ENCODE data around the gene CHMP1A. TPM values are rescaled to one million over a fixed set of nuclear protein-coding genes. Genes with fewer than 3 reads are reported as not detected.
"Not testable (repeated sequence)": the region's sequence is repeated elsewhere in the genome, so short reads cannot be mapped to it uniquely, and the experiment has no call there.

The CHMP1A gene
- polyA plus RNA-seq, 1 donor (not counting 4 experiments of a cell fraction or from before 2014, with no cell fraction given) = 64.1 TPM

GRCh38 chr16:89690392-89690901, 32.9 kb upstream of the CHMP1A start:
- dilution Hi-C loops (cut with MboI; ENCODE audit: extremely low pct_ligation_motif_present, low sequenced_read_pairs) = no loop called here
- no peaks in the 10 kb centered on the region for H3K9me1 ChIP-seq (ENCODE audit: control insufficient read depth, extremely low read depth, insufficient read depth, low read length)
- H3K9me3 ChIP-seq (ENCODE audit: control insufficient read depth, low read depth, low read length) = no peaks in the 10 kb centered on the region
- no peaks in the 10 kb centered on the region for H3K27me3 ChIP-seq (ENCODE audit: control insufficient read depth, extremely low read depth, insufficient read depth, low read length)
- FAIRE-seq (no peak), DNase-seq (ENCODE audit: low read depth, low spot score) (no peak)
- peaks cover 8% of the 10 kb centered on the region for H3K4me1 ChIP-seq (ENCODE audit: control insufficient read depth, extremely low read depth, insufficient read depth, low read length)
- H3K36me3 ChIP-seq (ENCODE audit: control insufficient read depth in 2 of 2, extremely low read depth in 1 of 2, insufficient read depth in 2 of 2, low read length in 2 of 2) = peaks cover 36 to 42% of the 10 kb centered on the region in 2 experiments
- H4K20me1 ChIP-seq (ENCODE audit: control insufficient read depth, extremely low read depth, insufficient read depth, low read length) = no peaks in the 10 kb centered on the region
- TF ChIP-seq EZH2 (IDR thresholded peaks at IDR 0.05; ENCODE audit: low read length) = no peak
- TF ChIP-seq, protein P1, sequence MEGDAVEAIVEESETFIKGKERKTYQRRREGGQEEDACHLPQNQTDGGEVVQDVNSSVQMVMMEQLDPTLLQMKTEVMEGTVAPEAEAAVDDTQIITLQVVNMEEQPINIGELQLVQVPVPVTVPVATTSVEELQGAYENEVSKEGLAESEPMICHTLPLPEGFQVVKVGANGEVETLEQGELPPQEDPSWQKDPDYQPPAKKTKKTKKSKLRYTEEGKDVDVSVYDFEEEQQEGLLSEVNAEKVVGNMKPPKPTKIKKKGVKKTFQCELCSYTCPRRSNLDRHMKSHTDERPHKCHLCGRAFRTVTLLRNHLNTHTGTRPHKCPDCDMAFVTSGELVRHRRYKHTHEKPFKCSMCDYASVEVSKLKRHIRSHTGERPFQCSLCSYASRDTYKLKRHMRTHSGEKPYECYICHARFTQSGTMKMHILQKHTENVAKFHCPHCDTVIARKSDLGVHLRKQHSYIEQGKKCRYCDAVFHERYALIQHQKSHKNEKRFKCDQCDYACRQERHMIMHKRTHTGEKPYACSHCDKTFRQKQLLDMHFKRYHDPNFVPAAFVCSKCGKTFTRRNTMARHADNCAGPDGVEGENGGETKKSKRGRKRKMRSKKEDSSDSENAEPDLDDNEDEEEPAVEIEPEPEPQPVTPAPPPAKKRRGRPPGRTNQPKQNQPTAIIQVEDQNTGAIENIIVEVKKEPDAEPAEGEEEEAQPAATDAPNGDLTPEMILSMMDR (optimal IDR thresholded peaks at IDR 0.05 in 1 of 3, IDR thresholded peaks at IDR 0.05 in 1 of 3, conservative IDR thresholded peaks at IDR 0.05 in 1 of 3; ENCODE audit: extremely low read depth in 1 of 3, insufficient read depth in 2 of 3, low read length in 3 of 3) = no peak
- peaks cover 24% of the 10 kb centered on the region for H3K79me2 ChIP-seq (ENCODE audit: control insufficient read depth, insufficient read depth, low read length)
- H3K9ac ChIP-seq (ENCODE audit: control insufficient read depth, extremely low read depth, insufficient read depth, low read length) = no peak overlapping the region
- no peak overlapping the region for H3K4me2 ChIP-seq (ENCODE audit: control insufficient read depth, extremely low read depth, insufficient read depth, low read depth, low read length)
- no peak overlapping the region for H3K4me3 ChIP-seq (ENCODE audit: control insufficient read depth in 2 of 3, extremely low read depth in 1 of 3, insufficient read depth in 2 of 3, low read depth in 1 of 3, low read length in 3 of 3)
- no peak overlapping the region for H2AFZ ChIP-seq (ENCODE audit: control insufficient read depth, low read length)
- no peak overlapping the region for H3K27ac ChIP-seq (ENCODE audit: control insufficient read depth, insufficient read depth, low read length)

DNA sequence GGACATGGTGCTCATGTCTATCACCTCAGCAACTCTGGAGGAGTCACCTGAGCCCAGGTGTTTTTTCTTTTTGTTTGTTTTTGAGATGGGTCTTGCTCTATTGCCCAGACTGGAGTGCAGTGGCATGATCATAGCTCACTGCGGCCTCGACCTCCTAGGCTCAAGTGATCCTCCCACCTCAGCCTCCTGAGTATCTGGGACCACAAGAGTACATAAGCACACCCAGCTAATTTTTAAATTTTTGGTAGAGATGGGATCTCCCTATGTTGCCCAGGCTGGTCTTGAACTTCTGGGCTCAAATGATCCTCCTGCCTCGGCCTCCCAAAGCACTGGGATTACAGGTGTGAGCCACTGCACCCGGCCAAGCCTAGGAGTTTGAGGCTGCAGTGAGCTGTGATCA, 32.1 kb upstream of the CHMP1A start:
- not testable (repeated sequence) for FAIRE-seq; H3K9ac ChIP-seq (ENCODE audit: control insufficient read depth, extremely low read depth, insufficient read depth, low read length)

GRCh38 chr16:89689142-89689541, 31.6 kb upstream of the CHMP1A start:
- H3K4me3 ChIP-seq (ENCODE audit: control insufficient read depth in 2 of 3, extremely low read depth in 1 of 3, insufficient read depth in 2 of 3, low read depth in 1 of 3, low read length in 3 of 3) = no peak overlapping the region
- FAIRE-seq (no peak), DNase-seq (ENCODE audit: low read depth, low spot score) (no peak)
- peaks cover 24% of the 10 kb centered on the region for H3K79me2 ChIP-seq (ENCODE audit: control insufficient read depth, insufficient read depth, low read length)
- H4K20me1 ChIP-seq (ENCODE audit: control insufficient read depth, extremely low read depth, insufficient read depth, low read length) = no peaks in the 10 kb centered on the region
- H3K4me1 ChIP-seq (ENCODE audit: control insufficient read depth, extremely low read depth, insufficient read depth, low read length) = peaks cover 8% of the 10 kb centered on the region
- H3K9me1 ChIP-seq (ENCODE audit: control insufficient read depth, extremely low read depth, insufficient read depth, low read length) = no peaks in the 10 kb centered on the region
- H3K4me2 ChIP-seq (ENCODE audit: control insufficient read depth, extremely low read depth, insufficient read depth, low read depth, low read length) = no peak overlapping the region
- no peak overlapping the region for H3K9ac ChIP-seq (ENCODE audit: control insufficient read depth, extremely low read depth, insufficient read depth, low read length)
- H3K36me3 ChIP-seq (ENCODE audit: control insufficient read depth in 2 of 2, extremely low read depth in 1 of 2, insufficient read depth in 2 of 2, low read length in 2 of 2) = peaks cover 28 to 39% of the 10 kb centered on the region in 2 experiments
- TF ChIP-seq, protein P1 (optimal IDR thresholded peaks at IDR 0.05 in 1 of 3, IDR thresholded peaks at IDR 0.05 in 1 of 3, conservative IDR thresholded peaks at IDR 0.05 in 1 of 3; ENCODE audit: extremely low read depth in 1 of 3, insufficient read depth in 2 of 3, low read length in 3 of 3) = no peak
- no peak for TF ChIP-seq EZH2 (IDR thresholded peaks at IDR 0.05; ENCODE audit: low read length)
- H3K27me3 ChIP-seq (ENCODE audit: control insufficient read depth, extremely low read depth, insufficient read depth, low read length) = no peaks in the 10 kb centered on the region
- H3K27ac ChIP-seq (ENCODE audit: control insufficient read depth, insufficient read depth, low read length) = no peak overlapping the region
- dilution Hi-C loops (cut with MboI; ENCODE audit: extremely low pct_ligation_motif_present, low sequenced_read_pairs) = no loop called here
- H3K9me3 ChIP-seq (ENCODE audit: control insufficient read depth, low read depth, low read length) = no peaks in the 10 kb centered on the region
- no peak overlapping the region for H2AFZ ChIP-seq (ENCODE audit: control insufficient read depth, low read length)

More for the DNA sequence above, 32.1 kb upstream of the CHMP1A start:
- H2AFZ ChIP-seq (ENCODE audit: control insufficient read depth, low read length); H4K20me1 ChIP-seq (ENCODE audit: control insufficient read depth, extremely low read depth, insufficient read depth, low read length); dilution Hi-C loops (cut with MboI; ENCODE audit: extremely low pct_ligation_motif_present, low sequenced_read_pairs); H3K9me3 ChIP-seq (ENCODE audit: control insufficient read depth, low read depth, low read length); H3K9me1 ChIP-seq (ENCODE audit: control insufficient read depth, extremely low read depth, insufficient read depth, low read length); H3K27me3 ChIP-seq (ENCODE audit: control insufficient read depth, extremely low read depth, insufficient read depth, low read length); H3K4me2 ChIP-seq (ENCODE audit: control insufficient read depth, extremely low read depth, insufficient read depth, low read depth, low read length); H3K4me3 ChIP-seq (ENCODE audit: control insufficient read depth in 2 of 3, extremely low read depth in 1 of 3, insufficient read depth in 2 of 3, low read depth in 1 of 3, low read length in 3 of 3); DNase-seq (ENCODE audit: low read depth, low spot score); H3K4me1 ChIP-seq (ENCODE audit: control insufficient read depth, extremely low read depth, insufficient read depth, low read length); H3K27ac ChIP-seq (ENCODE audit: control insufficient read depth, insufficient read depth, low read length): not testable (repeated sequence)
- H3K36me3 ChIP-seq (ENCODE audit: control insufficient read depth in 2 of 2, extremely low read depth in 1 of 2, insufficient read depth in 2 of 2, low read length in 2 of 2) = peaks cover 32 to 42% of the 10 kb centered on the region in 2 experiments
- H3K79me2 ChIP-seq (ENCODE audit: control insufficient read depth, insufficient read depth, low read length) = peaks cover 24% of the 10 kb centered on the region
